Stimulated activated CD8-positive, alpha-beta memory T cell treated with anti-CD3 and anti-CD28 coated beads, Interleukin-4, amount 100 ng/mL, for 48 hours (primary cell): Measurements from ENCODE around the gene IL1A.

Experiments
- DNase-seq: peaks from one replicate; pipeline ENCODE4 v3.0.0-alpha.2; 2020

The IL1A gene

GRCh38 chr2:112757265-112757664 lies 27.0 kb downstream of the IL1A start:
- DNase-seq, result no peak

- no peak for DNase-seq
These were observed 28.1 kb downstream of the IL1A start for GRCh38 chr2:112756207-112756606.

- no peak for DNase-seq
These were observed 28.8 kb downstream of the IL1A start for GRCh38 chr2:112755444-112755843.

GRCh38 chr2:112754564-112754963 lies 29.7 kb downstream of the IL1A start:
- DNase-seq, result no peak

GRCh38 chr2:112752667-112753066 lies 31.6 kb downstream of the IL1A start:
- DNase-seq, result no peak

- DNase-seq, result no peak
These were observed 32.7 kb downstream of the IL1A start for GRCh38 chr2:112751451-112752197.

- no peak for DNase-seq
These were observed 33.8 kb downstream of the IL1A start for GRCh38 chr2:112750560-112750843.

GRCh38 chr2:112749755-112750559 lies 34.3 kb downstream of the IL1A start:
- DNase-seq, result peak; percentile 90

- no peak for DNase-seq
These were observed 43.8 kb downstream of the IL1A start for GRCh38 chr2:112740527-112740926.

GRCh38 chr2:112737542-112738232 lies 46.6 kb downstream of the IL1A start:
- DNase-seq, result no peak

GRCh38 chr2:112733871-112734270 lies 50.4 kb downstream of the IL1A start:
- DNase-seq, result no peak

- DNase-seq, result no peak
These were observed 50.8 kb downstream of the IL1A start for GRCh38 chr2:112733456-112733855.

GRCh38 chr2:112731479-112731878 lies 52.8 kb downstream of the IL1A start:
- no peak for DNase-seq

- DNase-seq, result no peak
These were observed 53.5 kb downstream of the IL1A start for GRCh38 chr2:112730791-112731190.

- no peak for DNase-seq
These were observed 54.1 kb downstream of the IL1A start for GRCh38 chr2:112730216-112730615.

GRCh38 chr2:112728378-112729175 lies 55.7 kb downstream of the IL1A start:
- no peak for DNase-seq

GRCh38 chr2:112728029-112728362 lies 56.3 kb downstream of the IL1A start:
- no peak for DNase-seq

- DNase-seq, result no peak
These were observed 56.8 kb downstream of the IL1A start for GRCh38 chr2:112727276-112728028.

GRCh38 chr2:112726487-112727190 lies 57.7 kb downstream of the IL1A start:
- DNase-seq, result peak; percentile 92

GRCh38 chr2:112725545-112726457 lies 58.5 kb downstream of the IL1A start:
- no peak for DNase-seq
